ENCODE measurements around the gene LILRA2.

DNA sequence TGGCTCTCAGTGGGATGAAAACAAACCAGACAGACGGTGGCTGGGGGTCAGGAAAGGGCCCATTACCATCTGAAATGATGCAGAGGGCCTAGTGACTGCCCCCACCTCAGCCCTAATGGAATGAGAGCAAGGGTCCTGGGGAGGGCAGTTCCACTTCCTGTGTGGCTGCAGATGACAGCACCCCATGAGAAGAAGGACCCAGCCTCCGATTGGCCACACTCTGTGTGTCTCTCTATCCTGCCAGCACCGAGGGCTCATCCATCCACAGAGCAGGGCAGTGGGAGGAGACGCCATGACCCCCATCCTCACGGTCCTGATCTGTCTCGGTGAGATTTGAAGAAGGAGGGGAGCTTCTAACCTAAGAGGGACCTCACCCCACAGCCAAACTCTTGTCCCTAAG is 57.2 kb downstream of the LILRA2 start:
- TF ChIP-seq GATA2 (IDR thresholded peaks at IDR 0.05; ENCODE audit: low read depth, low read length): no peak
- no peak for TF ChIP-seq GATA3 (IDR thresholded peaks at IDR 0.05; ENCODE audit: low read depth, low read length)

Measured in SH-SY5Y (cell line).